Trophoblast cell (in vitro differentiated cells and primary cell): ENCODE results near the gene MTRF1L.
"Not testable (repeated sequence)": the region's sequence is repeated elsewhere in the genome, so short reads cannot be mapped to it uniquely, and the experiment has no call there.

Experiments
- DNase-seq, 2 donors: peaks; one replicate each; pipeline ENCODE4 v3.0.0-alpha.2; 2016
- H2AFZ ChIP-seq: 2 replicates; pipeline ENCODE4 v1.6.1; 2013; ENCODE audit warnings: low read length, moderate library complexity, mild to moderate bottlenecking; ENCODE audit not compliant: insufficient read depth, poor library complexity
- H2AK5ac ChIP-seq: 2 replicates; pipeline ENCODE4 v1.6.1; 2013; ENCODE audit warnings: mild to moderate bottlenecking, low read length
- H2BK120ac ChIP-seq: 2 replicates; pipeline ENCODE4 v1.6.1; 2013; ENCODE audit warnings: low read length, mild to moderate bottlenecking, moderate library complexity; ENCODE audit not compliant: insufficient read depth, poor library complexity
- H2BK12ac ChIP-seq: 2 replicates; pipeline ENCODE4 v1.6.1; 2013; ENCODE audit warnings: mild to moderate bottlenecking, low read length, moderate library complexity
- H2BK5ac ChIP-seq: 2 replicates; pipeline ENCODE4 v1.6.1; 2013; ENCODE audit warnings: low read length, low read depth, moderate library complexity, mild to moderate bottlenecking; ENCODE audit not compliant: poor library complexity
- H3K14ac ChIP-seq: 2 replicates; pipeline ENCODE4 v1.6.1; 2013; ENCODE audit warnings: mild to moderate bottlenecking, low read length
- H3K18ac ChIP-seq: 2 replicates; pipeline ENCODE4 v1.6.1; 2013; ENCODE audit warnings: mild to moderate bottlenecking, low read length
- H3K23ac ChIP-seq: 2 replicates; pipeline ENCODE4 v1.6.1; 2013; ENCODE audit warnings: low read length
- H3K27ac ChIP-seq: 2 replicates; pipeline ENCODE4 v1.5.1; 2013; ENCODE audit warnings: low read depth, mild to moderate bottlenecking, inconsistent platforms, low read length, moderate library complexity
- H3K27me3 ChIP-seq: 2 replicates; pipeline ENCODE4 v1.6.1; 2013; ENCODE audit warnings: inconsistent platforms, mild to moderate bottlenecking, low read length, moderate library complexity; ENCODE audit not compliant: insufficient read depth
- H3K36me3 ChIP-seq, 2 experiments: 1 replicate in 1 of 2; 2 replicates in 1 of 2; pipeline ENCODE4 v1.6.1; 2013; ENCODE audit warnings: low read length in 2 of 2, mild to moderate bottlenecking in 2 of 2, moderate library complexity in 1 of 2; ENCODE audit not compliant: insufficient read depth in 2 of 2, control insufficient read depth in 1 of 2
- H3K4ac ChIP-seq: 2 replicates; pipeline ENCODE4 v1.6.1; 2013; ENCODE audit warnings: low read depth, mild to moderate bottlenecking, low read length, moderate library complexity
- H3K4me1 ChIP-seq, 2 experiments: 1 replicate in 1 of 2; 2 replicates in 1 of 2; pipeline ENCODE4 v1.6.1; 2013; ENCODE audit warnings: low read length in 2 of 2, mild to moderate bottlenecking in 2 of 2, moderate library complexity in 1 of 2; ENCODE audit not compliant: insufficient read depth in 2 of 2, control insufficient read depth in 1 of 2
- H3K4me2 ChIP-seq: 2 replicates; pipeline ENCODE4 v1.6.1; 2013; ENCODE audit warnings: inconsistent platforms, mild to moderate bottlenecking, low read length, moderate library complexity
- H3K4me3 ChIP-seq: 2 replicates; pipeline ENCODE4 v1.5.1; 2013; ENCODE audit warnings: mild to moderate bottlenecking, low read depth, low read length, inconsistent platforms
- H3K79me1 ChIP-seq: one replicate; pipeline ENCODE4 v1.6.1; 2013; ENCODE audit warnings: low read length
- H3K79me2 ChIP-seq: 2 replicates; pipeline ENCODE4 v1.6.1; 2013; ENCODE audit warnings: low read length, mild to moderate bottlenecking; ENCODE audit not compliant: control insufficient read depth, insufficient read depth, poor library complexity
- H3K9ac ChIP-seq: 2 replicates; pipeline ENCODE4 v1.6.1; 2013; ENCODE audit warnings: mild to moderate bottlenecking, low read length
- H3K9me3 ChIP-seq: 2 replicates; pipeline ENCODE4 v1.6.1; 2013; ENCODE audit warnings: low read depth, mild to moderate bottlenecking, control low read depth, inconsistent platforms, low read length; ENCODE audit not compliant: insufficient read depth
- H4K12ac ChIP-seq: 2 replicates; pipeline ENCODE4 v1.6.1; 2013; ENCODE audit warnings: low read depth, mild to moderate bottlenecking, low read length, moderate library complexity
- H4K8ac ChIP-seq: 2 replicates; pipeline ENCODE4 v1.6.1; 2013; ENCODE audit warnings: low read depth, mild to moderate bottlenecking, low read length, moderate library complexity
- H4K91ac ChIP-seq: one replicate; pipeline ENCODE4 v1.6.1; 2013; ENCODE audit warnings: low read depth, mild to moderate bottlenecking, low read length, moderate library complexity
- WGBS: extraction: QIAGEN DNeasy Blood & Tissue Kit; methylation state at CpG from one replicate; pipeline ENCODE4 v1.1.7; 2013; ENCODE audit warnings: missing lambda C conversion rate; ENCODE audit not compliant: insufficient read length, insufficient coverage; ENCODE audit errors: extremely low coverage; 5-methylcytosine and 5-hydroxymethylcytosine counted together

The MTRF1L gene

DNA sequence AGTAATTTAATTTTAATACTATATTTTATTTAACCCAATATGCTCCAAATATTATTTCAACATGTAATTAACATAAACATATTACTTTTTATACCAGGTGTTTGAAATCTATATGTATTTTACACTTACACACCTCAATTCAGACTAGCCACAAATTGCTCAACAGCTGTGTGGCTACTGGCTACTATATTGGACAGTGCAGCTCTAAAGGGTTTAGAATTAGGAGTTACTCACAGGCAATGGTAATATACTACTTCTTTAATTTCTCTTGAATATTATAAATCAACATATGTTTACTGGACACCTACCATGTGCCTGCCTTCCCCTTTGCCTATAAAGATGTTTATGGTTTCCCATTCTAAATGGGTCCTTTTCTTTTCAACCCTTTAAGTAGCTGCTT, 2.3 kb downstream of the MTRF1L start:
- H3K9ac ChIP-seq = no peak overlapping the region
- no peak overlapping the region for H3K14ac ChIP-seq
- no peak overlapping the region for H4K8ac ChIP-seq
- H2BK120ac ChIP-seq = no peak overlapping the region
- H3K4me3 ChIP-seq = no peak overlapping the region
- peaks cover 0 to 2% of the 10 kb centered on the region in 2 experiments for H3K4me1 ChIP-seq
- H3K18ac ChIP-seq = no peak overlapping the region
- peaks cover 8% of the 10 kb centered on the region for H3K79me2 ChIP-seq
- H4K12ac ChIP-seq = no peak overlapping the region
- no peak for DNase-seq
- H3K36me3 ChIP-seq = peaks cover 0 to 5% of the 10 kb centered on the region in 2 experiments
- no peaks in the 10 kb centered on the region for H3K9me3 ChIP-seq
- no peak overlapping the region for H3K27ac ChIP-seq
- no peak overlapping the region for H3K4ac ChIP-seq
- no peak overlapping the region for H3K23ac ChIP-seq
- no peaks in the 10 kb centered on the region for H3K27me3 ChIP-seq
- H3K4me2 ChIP-seq = no peak overlapping the region
- no peak overlapping the region for H2BK12ac ChIP-seq
- peaks cover 5% of the 10 kb centered on the region for H3K79me1 ChIP-seq
- H2AK5ac ChIP-seq = no peak overlapping the region
- H4K91ac ChIP-seq = no peak overlapping the region
- H2AFZ ChIP-seq = no peak overlapping the region
- no peak overlapping the region for H2BK5ac ChIP-seq

DNA sequence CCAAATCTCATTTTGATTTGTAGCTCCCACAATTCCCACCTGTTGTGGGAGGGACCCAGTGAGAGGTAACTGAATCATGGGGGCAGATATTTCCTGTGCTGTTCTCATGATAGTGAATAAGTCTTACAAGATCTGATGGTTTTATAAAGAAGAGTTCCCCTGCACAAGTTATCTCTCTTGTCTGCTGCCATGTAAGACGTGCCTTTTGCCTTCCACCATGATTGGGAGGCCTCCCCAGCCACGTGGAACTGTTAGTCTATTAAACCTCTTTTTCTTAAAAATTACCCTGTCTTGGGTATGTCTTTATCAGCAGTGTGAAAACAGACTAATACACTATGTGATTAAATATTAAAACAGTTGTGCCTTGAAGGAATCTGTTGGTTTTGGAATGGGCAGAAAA, 3.0 kb downstream of the MTRF1L start:
- not testable (repeated sequence) for H3K23ac ChIP-seq, H4K91ac ChIP-seq, H3K79me2 ChIP-seq, H2AFZ ChIP-seq, DNase-seq, H3K18ac ChIP-seq, H4K12ac ChIP-seq, H4K8ac ChIP-seq, H3K9ac ChIP-seq, H3K9me3 ChIP-seq, H3K4me2 ChIP-seq, H2AK5ac ChIP-seq, H3K27me3 ChIP-seq, H3K36me3 ChIP-seq, H3K14ac ChIP-seq, H2BK12ac ChIP-seq, H2BK120ac ChIP-seq, H2BK5ac ChIP-seq, H3K27ac ChIP-seq, H3K4me1 ChIP-seq, H3K79me1 ChIP-seq, H3K4ac ChIP-seq, H3K4me3 ChIP-seq
- no CpG with 5 or more reads among the region's 2 CpGs for WGBS

DNA sequence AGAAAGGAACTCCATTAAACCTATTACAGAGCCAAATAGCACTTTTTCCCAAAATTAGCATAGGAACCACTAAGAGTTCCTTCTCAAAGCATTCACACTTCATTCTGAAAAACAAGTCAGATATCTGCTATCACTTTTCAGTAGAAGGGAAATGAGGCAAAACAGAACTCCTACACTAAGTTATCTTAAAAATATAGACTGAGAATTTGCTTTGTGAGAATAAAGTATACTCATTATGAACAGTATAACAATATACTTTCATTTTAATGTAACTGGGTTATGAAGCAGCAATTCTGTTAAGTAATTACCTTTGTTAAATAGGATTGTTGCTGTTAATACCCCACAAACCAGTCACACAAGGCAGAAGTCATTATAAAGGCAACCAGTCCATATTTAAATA, 8.7 kb downstream of the MTRF1L start:
- H3K27ac ChIP-seq = no peak overlapping the region
- H3K79me2 ChIP-seq = no peaks in the 10 kb centered on the region
- H2AFZ ChIP-seq = no peak overlapping the region
- no peak overlapping the region for H2BK5ac ChIP-seq
- H4K12ac ChIP-seq = no peak overlapping the region
- no peak overlapping the region for H2AK5ac ChIP-seq
- DNase-seq = no peak
- H2BK120ac ChIP-seq = no peak overlapping the region
- H3K14ac ChIP-seq = no peak overlapping the region
- no peak overlapping the region for H3K23ac ChIP-seq
- H3K4me3 ChIP-seq = no peak overlapping the region
- H3K36me3 ChIP-seq = peaks cover 5 to 16% of the 10 kb centered on the region in 2 experiments
- H2BK12ac ChIP-seq = no peak overlapping the region
- H3K4me1 ChIP-seq = no peaks in the 10 kb centered on the region
- no peak overlapping the region for H4K91ac ChIP-seq
- H4K8ac ChIP-seq = no peak overlapping the region
- H3K18ac ChIP-seq = no peak overlapping the region
- H3K27me3 ChIP-seq = no peaks in the 10 kb centered on the region
- H3K79me1 ChIP-seq = no peaks in the 10 kb centered on the region
- H3K4me2 ChIP-seq = no peak overlapping the region
- no peak overlapping the region for H3K4ac ChIP-seq
- H3K9ac ChIP-seq = no peak overlapping the region
- no peaks in the 10 kb centered on the region for H3K9me3 ChIP-seq

DNA sequence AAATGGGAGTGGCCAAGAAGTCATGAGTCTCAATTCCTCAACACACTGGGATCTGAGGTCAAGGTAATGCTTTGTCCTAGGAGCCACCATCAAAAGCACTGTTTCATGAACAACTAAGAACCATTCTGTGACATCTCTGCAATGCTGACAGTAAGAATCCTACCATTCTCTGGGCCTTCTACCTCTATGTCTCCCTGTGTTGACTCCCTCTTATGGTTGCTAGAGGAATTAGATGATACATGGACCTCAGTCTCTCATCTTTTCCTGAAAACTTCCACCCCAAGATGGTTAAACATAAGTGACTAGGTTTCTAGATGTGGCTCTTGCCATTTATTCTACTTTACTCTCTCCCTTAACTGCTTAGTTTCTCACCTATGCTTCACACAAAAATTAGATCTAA, 9.1 kb downstream of the MTRF1L start:
- peaks cover 5 to 16% of the 10 kb centered on the region in 2 experiments for H3K36me3 ChIP-seq
- no peak overlapping the region for H4K91ac ChIP-seq
- H2AK5ac ChIP-seq = no peak overlapping the region
- H3K4ac ChIP-seq = no peak overlapping the region
- H3K23ac ChIP-seq = no peak overlapping the region
- no peak overlapping the region for H2AFZ ChIP-seq
- H3K27me3 ChIP-seq = no peaks in the 10 kb centered on the region
- H2BK12ac ChIP-seq = no peak overlapping the region
- H3K18ac ChIP-seq = no peak overlapping the region
- no peak overlapping the region for H3K27ac ChIP-seq
- DNase-seq = no peak
- H2BK120ac ChIP-seq = no peak overlapping the region
- no peaks in the 10 kb centered on the region for H3K4me1 ChIP-seq
- no peak overlapping the region for H4K12ac ChIP-seq
- no peak overlapping the region for H3K4me3 ChIP-seq
- no peak overlapping the region for H2BK5ac ChIP-seq
- H3K79me2 ChIP-seq = no peaks in the 10 kb centered on the region
- no peak overlapping the region for H3K9ac ChIP-seq
- no peak overlapping the region for H4K8ac ChIP-seq
- H3K9me3 ChIP-seq = no peaks in the 10 kb centered on the region
- H3K14ac ChIP-seq = no peak overlapping the region
- no peak overlapping the region for H3K4me2 ChIP-seq
- H3K79me1 ChIP-seq = no peaks in the 10 kb centered on the region

DNA sequence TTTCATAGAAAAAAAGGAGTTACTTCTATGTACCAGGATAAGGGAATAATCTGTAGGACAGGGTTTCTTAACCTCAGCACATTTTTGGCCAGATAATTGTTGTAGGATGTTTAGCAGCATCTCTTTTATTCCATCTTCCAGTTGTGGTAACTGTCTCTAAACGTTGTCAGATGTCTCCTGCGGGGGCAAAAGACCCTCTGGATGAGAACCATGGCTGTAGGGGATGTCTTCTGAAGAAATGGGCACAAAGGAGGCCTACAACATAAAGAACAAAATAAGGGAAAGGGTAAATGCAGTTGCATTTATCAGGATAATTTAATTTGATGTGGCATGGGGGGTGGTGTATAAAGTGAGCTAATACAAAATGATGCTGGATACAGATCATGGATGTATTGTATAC, 15.5 kb downstream of the MTRF1L start:
- Histone ChIP-seq H3K14ac (no peak overlapping the region), H2AK5ac (no peak overlapping the region), H3K79me1 (peaks cover 8% of the 10 kb centered on the region), H3K4me3 (no peak overlapping the region), H3K4me2 (no peak overlapping the region), H2BK5ac (no peak overlapping the region), H3K23ac (no peak overlapping the region), H2BK12ac (no peak overlapping the region), H3K4me1 (peaks cover 0 to 3% of the 10 kb centered on the region in 2 experiments), H3K27me3 (no peaks in the 10 kb centered on the region), H3K18ac (no peak overlapping the region), H3K9ac (no peak overlapping the region), H4K12ac (no peak overlapping the region), H3K36me3 (peaks cover 5 to 6% of the 10 kb centered on the region in 2 experiments), H3K9me3 (no peaks in the 10 kb centered on the region), H4K8ac (no peak overlapping the region), H3K4ac (no peak overlapping the region), H3K27ac (no peak overlapping the region), H4K91ac (no peak overlapping the region), H2AFZ (no peak overlapping the region), H3K79me2 (peaks cover 16% of the 10 kb centered on the region), H2BK120ac (no peak overlapping the region)
- no CpG with 5 or more reads among the region's 2 CpGs for WGBS
- DNase-seq = no peak
